ENCODE measurements around the gene TMEM256. TPM values are rescaled to one million over a fixed set of nuclear protein-coding genes. Genes with fewer than 3 reads are reported as not detected.

Gene TMEM256
- total RNA-seq, 1 experiment from 2014 or later = 55.4 TPM

- TF ChIP-seq CTCF (conservative IDR thresholded peaks at IDR 0.05) (no peak), EZH2 (IDR thresholded peaks at IDR 0.05; ENCODE audit: low read depth) (no peak)
- intact Hi-C loops (cut with micrococcal nuclease; ENCODE audit: unreplicated experiment) = no loop called here
These were observed 7.5 kb upstream of the TMEM256 start for GRCh38 chr17:7411427-7411750.

GRCh38 chr17:7410634-7411426 is 6.9 kb upstream of the TMEM256 start:
- Histone ChIP-seq H3K4me1 (replicated peaks; ENCODE audit: insufficient read depth) (no peaks in the 10 kb centered on the region; the same call in 1 of the 2 replicates), H3K9me3 (ENCODE audit: insufficient read depth, low read depth) (no peaks in the 10 kb centered on the region), H4K20me1 (ENCODE audit: insufficient read depth) (no peaks in the 10 kb centered on the region), H3K9me2 (ENCODE audit: insufficient read depth) (no peaks in the 10 kb centered on the region), H3K79me2 (ENCODE audit: low read depth) (no peaks in the 10 kb centered on the region), H3K4me3 (no peak overlapping the region), H2AFZ (no peak overlapping the region), H3K27ac (no peak overlapping the region), H3K36me3 (ENCODE audit: low read depth) (no peaks in the 10 kb centered on the region), H3K27me3 (ENCODE audit: insufficient read depth, low read depth) (no peaks in the 10 kb centered on the region), H3K4me2 (no peak overlapping the region), H3F3A (ENCODE audit: insufficient read depth, low read depth) (no peaks in the 10 kb centered on the region)
- no peak for DNase-seq
- ChIA-PET POLR2A (ENCODE audit: unreplicated experiment) (no interaction called here), CTCF (no interaction called here)
- intact Hi-C loops (cut with micrococcal nuclease; ENCODE audit: unreplicated experiment) = no loop called here
- TF ChIP-seq EZH2 (IDR thresholded peaks at IDR 0.05; ENCODE audit: low read depth) = no peak
- no peak for TF ChIP-seq CTCF (conservative IDR thresholded peaks at IDR 0.05)
- BruUV-seq (replicated peaks) = no TSS peak

More at GRCh38 chr17:7411427-7411750, 7.5 kb upstream of the TMEM256 start:
- Histone ChIP-seq H3K4me2 (no peak overlapping the region), H2AFZ (no peak overlapping the region), H3K9me3 (ENCODE audit: insufficient read depth, low read depth) (no peaks in the 10 kb centered on the region), H3K4me1 (replicated peaks; ENCODE audit: insufficient read depth) (no peaks in the 10 kb centered on the region), H3K79me2 (ENCODE audit: low read depth) (no peaks in the 10 kb centered on the region), H3F3A (ENCODE audit: insufficient read depth, low read depth) (no peaks in the 10 kb centered on the region; the same call in 1 of the 2 replicates), H3K4me3 (no peak overlapping the region), H3K27me3 (ENCODE audit: insufficient read depth, low read depth) (no peaks in the 10 kb centered on the region), H3K27ac (no peak overlapping the region), H3K9me2 (ENCODE audit: insufficient read depth) (no peaks in the 10 kb centered on the region), H3K36me3 (ENCODE audit: low read depth) (no peaks in the 10 kb centered on the region), H4K20me1 (ENCODE audit: insufficient read depth) (no peaks in the 10 kb centered on the region)
- ChIA-PET POLR2A (ENCODE audit: unreplicated experiment) (no interaction called here), CTCF (no interaction called here)
- no peak for DNase-seq
- BruUV-seq (replicated peaks) = no TSS peak

- no peaks in the 10 kb centered on the region for H3K36me3 ChIP-seq (ENCODE audit: low read depth)
- H2AFZ ChIP-seq = no peak overlapping the region
- BruUV-seq (replicated peaks) = no TSS peak
- H4K20me1 ChIP-seq (ENCODE audit: insufficient read depth) = no peaks in the 10 kb centered on the region
- no peaks in the 10 kb centered on the region for H3K27me3 ChIP-seq (ENCODE audit: insufficient read depth, low read depth)
- H3K9me3 ChIP-seq (ENCODE audit: insufficient read depth, low read depth) = no peaks in the 10 kb centered on the region
- no peaks in the 10 kb centered on the region for H3K79me2 ChIP-seq (ENCODE audit: low read depth)
- no peaks in the 10 kb centered on the region for H3F3A ChIP-seq (ENCODE audit: insufficient read depth, low read depth)
- no peaks in the 10 kb centered on the region for H3K9me2 ChIP-seq (ENCODE audit: insufficient read depth)
- intact Hi-C loops (cut with micrococcal nuclease; ENCODE audit: unreplicated experiment) = no loop called here
- DNase-seq = no peak
- ChIA-PET CTCF (no interaction called here), POLR2A (ENCODE audit: unreplicated experiment) (no interaction called here)
- H3K4me1 ChIP-seq (replicated peaks; ENCODE audit: insufficient read depth) = no peaks in the 10 kb centered on the region; the same call in 1 of the 2 replicates
- no peak overlapping the region for H3K4me2 ChIP-seq
- TF ChIP-seq EZH2 (IDR thresholded peaks at IDR 0.05; ENCODE audit: low read depth) (no peak), CTCF (conservative IDR thresholded peaks at IDR 0.05) (no peak)
- no peak overlapping the region for H3K27ac ChIP-seq
- H3K4me3 ChIP-seq = no peak overlapping the region
These were observed 5.8 kb upstream of the TMEM256 start for GRCh38 chr17:7409716-7410115.
